Loucy (cell line): ENCODE results near the gene AMIGO2.

Source experiments
- H2AFZ ChIP-seq: fragments of 200-600 bp; sonication (generic); 2 replicates; pipeline ENCODE4 v1.6.0; 2016; ENCODE audit warnings: antibody characterized with exemption, mild to moderate bottlenecking, low read length, moderate library complexity
- H3F3A ChIP-seq: fragments of 200-600 bp; 2 replicates; pipeline ENCODE4 v1.6.0; 2016; ENCODE audit warnings: antibody characterized with exemption, low read depth, mild to moderate bottlenecking
- H3K27me3 ChIP-seq: fragments of 200-600 bp; sonication (generic); 2 replicates; pipeline ENCODE4 v1.6.1; 2014; ENCODE audit warnings: low read length, mild to moderate bottlenecking; ENCODE audit not compliant: insufficient read depth, poor library complexity, severe bottlenecking
- H3K36me3 ChIP-seq: fragments of 200-600 bp; sonication (generic); 2 replicates; pipeline ENCODE4 v1.6.1; 2016; ENCODE audit warnings: low read length; ENCODE audit not compliant: insufficient read depth
- H3K4me1 ChIP-seq: fragments of 200-600 bp; sonication (generic); 2 replicates; pipeline ENCODE4 v1.5.1; 2014; ENCODE audit warnings: low read length, mild to moderate bottlenecking; ENCODE audit not compliant: insufficient read depth, poor library complexity, severe bottlenecking
- H3K4me2 ChIP-seq: fragments of 200-600 bp; sonication (generic); 2 replicates; pipeline ENCODE4 v1.6.0; 2014; ENCODE audit warnings: antibody characterized with exemption, low read length, low read depth, mild to moderate bottlenecking; ENCODE audit not compliant: poor library complexity, severe bottlenecking
- H3K4me3 ChIP-seq: fragments of 200-600 bp; sonication (generic); 2 replicates; pipeline ENCODE4 v1.5.1; 2014; ENCODE audit warnings: low read length, mild to moderate bottlenecking, mixed read lengths; ENCODE audit not compliant: poor library complexity, severe bottlenecking
- H3K79me2 ChIP-seq: fragments of 200-600 bp; sonication (generic); 2 replicates; pipeline ENCODE4 v1.6.1; 2014; ENCODE audit warnings: low read length; ENCODE audit not compliant: insufficient read depth
- H3K9ac ChIP-seq: fragments of 200-600 bp; sonication (generic); 2 replicates; pipeline ENCODE4 v1.6.0; 2014; ENCODE audit warnings: mild to moderate bottlenecking, low read depth, low read length, moderate library complexity; ENCODE audit not compliant: poor library complexity, severe bottlenecking
- H3K9me2 ChIP-seq: fragments of 200-600 bp; sonication (generic); replicated peaks from 2 replicates; pipeline ENCODE4 v1.6.1; 2016; ENCODE audit warnings: low read depth, low read length, mixed read lengths
- H3K9me3 ChIP-seq: fragments of 200-600 bp; sonication (generic); 2 replicates; pipeline ENCODE4 v1.6.1; 2014; ENCODE audit warnings: mild to moderate bottlenecking, antibody characterized with exemption, low read length, low read depth; ENCODE audit not compliant: insufficient read depth
- H4K20me1 ChIP-seq: fragments of 200-600 bp; sonication (generic); 2 replicates; pipeline ENCODE4 v1.6.0; 2014; ENCODE audit warnings: antibody characterized with exemption, low read length, mild to moderate bottlenecking; ENCODE audit not compliant: insufficient read depth, poor library complexity, severe bottlenecking
- CTCF ChIP-seq: fragments of 200-600 bp; sonication (generic); conservative IDR thresholded peaks from 2 replicates; pipeline ENCODE4 v1.5.1; 2014; ENCODE audit warnings: mild to moderate bottlenecking, antibody characterized with exemption, low read length
- EZH2phosphoT487 ChIP-seq: fragments of 200-600 bp; IDR thresholded peaks from 2 replicates; pipeline ENCODE4 v1.6.1; 2018; ENCODE audit warnings: antibody characterized with exemption, mild to moderate bottlenecking, moderate library complexity, borderline replicate concordance

The AMIGO2 gene

GRCh38 chr12:47067771-47068431 is 11.9 kb downstream of the AMIGO2 start:
- H3K79me2 ChIP-seq = no peaks in the 10 kb centered on the region
- no peaks in the 10 kb centered on the region for H3K4me1 ChIP-seq
- no peaks in the 10 kb centered on the region for H3K9me2 ChIP-seq
- H3K9ac ChIP-seq = no peak overlapping the region
- peak overlapping the region; percentile 36; the same call in 1 of the 2 replicates for H2AFZ ChIP-seq
- TF ChIP-seq CTCF = no peak
- no peak for TF ChIP-seq EZH2phosphoT487
- H3K27me3 ChIP-seq = no peaks in the 10 kb centered on the region
- H3K4me2 ChIP-seq = no peak overlapping the region
- no peak overlapping the region for H3K4me3 ChIP-seq
- H3F3A ChIP-seq = no peaks in the 10 kb centered on the region
- H4K20me1 ChIP-seq = no peaks in the 10 kb centered on the region
- no peaks in the 10 kb centered on the region for H3K9me3 ChIP-seq
- H3K36me3 ChIP-seq = no peaks in the 10 kb centered on the region

- Histone ChIP-seq H3K4me1 (no peaks in the 10 kb centered on the region), H3K4me2 (no peak overlapping the region), H2AFZ (0 out of 2 replicates have a peak overlapping the region, but pooled peaks have one; percentile 11), H4K20me1 (no peaks in the 10 kb centered on the region), H3K9me2 (no peaks in the 10 kb centered on the region), H3K27me3 (no peaks in the 10 kb centered on the region), H3K9ac (no peak overlapping the region), H3K79me2 (no peaks in the 10 kb centered on the region), H3K9me3 (no peaks in the 10 kb centered on the region), H3K36me3 (no peaks in the 10 kb centered on the region), H3K4me3 (no peak overlapping the region), H3F3A (no peaks in the 10 kb centered on the region)
- TF ChIP-seq EZH2phosphoT487 = no peak
- no peak for TF ChIP-seq CTCF
These were observed 12.6 kb downstream of the AMIGO2 start for GRCh38 chr12:47067176-47067575.

GRCh38 chr12:47066278-47067025 is 13.3 kb downstream of the AMIGO2 start:
- H3K4me2 ChIP-seq = no peak overlapping the region
- H2AFZ ChIP-seq = 0 out of 2 replicates have a peak overlapping the region, but pooled peaks have one; percentile 11
- no peaks in the 10 kb centered on the region for H3K27me3 ChIP-seq
- H3K9ac ChIP-seq = no peak overlapping the region
- no peaks in the 10 kb centered on the region for H3K9me3 ChIP-seq
- no peaks in the 10 kb centered on the region for H3K4me1 ChIP-seq
- no peaks in the 10 kb centered on the region for H3K36me3 ChIP-seq
- no peak for TF ChIP-seq EZH2phosphoT487
- TF ChIP-seq CTCF = no peak
- no peaks in the 10 kb centered on the region for H3K9me2 ChIP-seq
- no peaks in the 10 kb centered on the region for H4K20me1 ChIP-seq
- no peaks in the 10 kb centered on the region for H3K79me2 ChIP-seq
- H3F3A ChIP-seq = no peaks in the 10 kb centered on the region
- no peak overlapping the region for H3K4me3 ChIP-seq
